Heart right ventricle (tissue), 16 donors: ENCODE results near the gene VWCE. TPM values are rescaled to one million over a fixed set of nuclear protein-coding genes. Genes with fewer than 3 reads are reported as not detected.

ENCODE experiments used
- ATAC-seq, 8 donors: fragments of 200-7000 bp; cut with Tn5 transposase; one replicate each; pipeline ENCODE4 v1.9.1; 2020; ENCODE audit warnings: mild to moderate bottlenecking in 8 of 8, moderate library complexity in 8 of 8, moderate number of reproducible peaks in 1 of 8
- DNase-seq, 2 donors: peaks; one replicate each; pipeline ENCODE4 v3.0.0-alpha.2; 2020
- H3K27ac ChIP-seq, 10 donors: fragments of 200-600 bp; sonication (generic) in 2 of 10; one replicate each; pipeline versions ENCODE4 v1.5.0 to v1.8.0; 2020 to 2022; ENCODE audit warnings: mild to moderate bottlenecking in 3 of 10
- H3K27me3 ChIP-seq, 7 donors: fragments of 200-600 bp; one replicate each; pipeline ENCODE4 v1.8.0; 2021 to 2022; ENCODE audit warnings: mild to moderate bottlenecking in 2 of 7
- H3K36me3 ChIP-seq, 9 donors: fragments of 200-600 bp; sonication (generic) in 1 of 9; one replicate each; pipeline versions ENCODE4 v1.5.0 to v1.8.0; 2020 to 2022; ENCODE audit warnings: mild to moderate bottlenecking in 2 of 9
- H3K4me1 ChIP-seq, 9 donors: fragments of 200-600 bp; sonication (generic) in 1 of 9; one replicate each; pipeline versions ENCODE4 v1.5.0 to v1.8.0; 2020 to 2022; ENCODE audit warnings: mild to moderate bottlenecking in 4 of 9
- H3K4me3 ChIP-seq, 10 donors: fragments of 200-600 bp; sonication (generic) in 2 of 10; one replicate each; pipeline versions ENCODE4 v1.5.0 to v1.8.0; 2020 to 2022; ENCODE audit warnings: mild to moderate bottlenecking in 7 of 10, moderate library complexity in 2 of 10
- H3K9me3 ChIP-seq, 11 donors: fragments of 200-600 bp in 10 of 11; sonication (generic) in 2 of 11; one replicate each; pipeline versions ENCODE4 v1.5.0 to v1.8.0; 2013 to 2022; ENCODE audit warnings: mild to moderate bottlenecking in 2 of 11, control low read depth in 1 of 11, moderate library complexity in 1 of 11
- CTCF ChIP-seq, 9 donors: fragments of 200-600 bp; sonication (generic) in 2 of 9; IDR thresholded peaks; one replicate each; pipeline versions ENCODE4 v1.5.0 to v1.8.0; 2021 to 2022; ENCODE audit warnings: antibody characterized with exemption in 9 of 9, mild to moderate bottlenecking in 5 of 9, moderate library complexity in 1 of 9
- WGBS, 2 donors: extraction: QIAGEN DNeasy Blood & Tissue Kit; methylation state at CpG; one replicate each; pipeline ENCODE4 v1.1.7; 2013; ENCODE audit warnings: inconsistent platforms in 1 of 2; 5-methylcytosine and 5-hydroxymethylcytosine counted together
- intact Hi-C, 10 donors: fragments of 100-400 bp; cut with DNase I; formaldehyde crosslinking; loops; one replicate each; pipeline versions ENCODE4 v1.11.1 to v1.14.2; 2022
- polyA plus RNA-seq, 2 donors: library from polyadenylated mRNA; stranded (reverse); fragments of 200-250 nt; gene quantifications; one replicate each; pipeline ENCODE4 v1.2.3, GENCODE V29; 2013
- total RNA-seq, 10 donors: library from RNA; stranded (reverse); fragmentation: NEBNext Ultra II Directional in 3 of 10; extraction: Animal tissue kit (Norgen Biotek cat#: 25700) in 3 of 10; gene quantifications; one replicate each; pipeline versions ENCODE4 v1.2.1 to v1.2.4, GENCODE V29; 2021 to 2023
- donor health status: Arrhythmogenic right ventricular cardiomyopathy.
- donor health status: ischemic (EF 13 %, LVEDD 7.1; RV severe dilation, severe dysfunction).
- donor health status: healthy with polysubstance abuse.
- donor health status: DM: no; HTN: yes; CAD: no.
- donor health status: DM: no; HTN: no; CAD: no.
- donor health status: ischemic (EF 25% LVEDD 6.9; RV normal size, moderate dysfunction).
- donor health status: ischemic (EF 25% LVEDD 5.7; RV mildly dilated, moderate dysfunction).
- donor health status: healthy.
- donor health status: DM: yes; HTN: yes; CAD: no.
- donor health status: Ischemic cardiomyopathy.
- donor health status: ischemic (EF 35%, LVEDD 5.7; RV mildly dilated, moderate dysfunction).
- donor health status: nonischemic (EF 11% LVEDD 7.7; RV severe dilation, severe dysfunction).
- donor health status: DM: yes; HTN: yes; CAD: no.
- donor health status: PGD.
- donor health status: ischemic (EF 29% LVEDD 5.4; RV normal size, mild dysfunction).
- donor health status: nonischemic (EF 23%, LVEDD 6.1; RV moderate dilation, normal function).

VWCE gene
- total and polyA plus RNA-seq, 12 donors, result 0.42 to 2.2 (median 0.89) TPM

- Histone ChIP-seq H3K9me3 (no peaks in the 10 kb centered on the region), H3K36me3 (peaks cover 0 to 7% (median 0%) of the 10 kb centered on the region in 9 donors), H3K27me3 (no peaks in the 10 kb centered on the region), H3K4me3 (no peak overlapping the region), H3K27ac (no peak overlapping the region), H3K4me1 (no peaks in the 10 kb centered on the region)
- intact Hi-C loops, result no loop called here
- ATAC-seq, result no peak
- no peak for DNase-seq
- WGBS, 2 donors, result 87 to 90% methylated on average over 14 of the region's 14 CpGs
- TF ChIP-seq CTCF (IDR thresholded peaks at IDR 0.05), result no peak
These were observed 17.7 kb downstream of the VWCE start for GRCh38 chr11:61277186-61278000.

DNA sequence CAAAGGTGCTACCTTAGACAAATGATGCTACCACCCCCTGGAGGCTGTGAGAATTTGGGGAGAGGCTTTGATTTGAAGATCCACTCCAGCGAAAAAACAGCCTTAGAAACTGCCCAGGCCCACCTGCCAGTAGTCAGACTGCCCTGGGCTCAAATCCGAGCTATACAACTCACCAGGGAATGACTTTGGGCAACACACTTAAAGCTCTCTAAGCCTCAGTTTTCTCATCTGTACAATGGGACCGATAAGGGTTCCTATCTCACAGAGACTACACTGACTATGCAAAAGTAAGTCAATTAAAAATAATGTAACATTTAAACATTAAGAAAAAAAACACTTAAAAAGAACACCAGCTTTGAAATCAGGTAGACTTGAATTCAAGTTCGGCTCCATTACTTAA lies 19.9 kb downstream of the VWCE start:
- Histone ChIP-seq H3K27me3 (no peaks in the 10 kb centered on the region), H3K27ac (no peak overlapping the region), H3K4me1 (no peaks in the 10 kb centered on the region), H3K9me3 (no peaks in the 10 kb centered on the region), H3K4me3 (no peak overlapping the region), H3K36me3 (peaks cover 0 to 3% (median 0%) of the 10 kb centered on the region in 9 donors)
- intact Hi-C loops, result no loop called here
- WGBS, 2 donors, result 93 to 95% methylated on average over 4 of the region's 4 CpGs
- ATAC-seq (no peak), DNase-seq (no peak)
- no peak for TF ChIP-seq CTCF (IDR thresholded peaks at IDR 0.05)

DNA sequence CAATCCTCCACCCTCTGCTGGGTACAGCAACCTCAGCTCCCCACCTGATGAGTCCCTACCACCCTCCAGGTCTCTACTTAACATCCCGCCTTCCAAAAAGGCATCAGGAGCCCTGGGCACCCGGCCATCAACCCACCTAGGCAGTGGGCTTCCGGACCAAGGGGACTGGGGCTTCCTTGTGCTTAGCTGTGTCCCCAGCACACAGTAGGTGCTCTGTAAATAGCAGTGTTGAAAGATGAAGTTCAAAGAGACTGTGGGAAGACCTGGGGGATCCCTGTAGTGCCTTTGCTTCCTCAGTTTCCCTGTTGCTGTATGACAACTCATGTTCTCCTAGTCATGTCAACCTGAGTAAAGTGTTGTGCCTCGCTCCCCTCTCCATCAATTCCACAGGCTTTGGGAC lies 21.0 kb downstream of the VWCE start:
- Histone ChIP-seq H3K27me3 (no peaks in the 10 kb centered on the region), H3K9me3 (no peaks in the 10 kb centered on the region), H3K4me3 (no peak overlapping the region), H3K27ac (no peak overlapping the region), H3K36me3 (peaks cover 0 to 3% (median 0%) of the 10 kb centered on the region in 9 donors), H3K4me1 (no peaks in the 10 kb centered on the region)
- DNase-seq, result no peak
- TF ChIP-seq CTCF (IDR thresholded peaks at IDR 0.05), result no peak
- 94% methylated on average over 4 of the region's 4 CpGs for WGBS, 2 donors
- ATAC-seq, result peak in 1 of 8 donors; percentile 18
- intact Hi-C loops, result no loop called here

GRCh38 chr11:61273178-61274078 lies 21.7 kb downstream of the VWCE start:
- WGBS, 2 donors, result 75 to 79% methylated on average over 16 of the region's 16 CpGs
- Histone ChIP-seq H3K36me3 (peaks cover 0 to 3% (median 0%) of the 10 kb centered on the region in 9 donors), H3K4me3 (no peak overlapping the region), H3K27ac (no peak overlapping the region), H3K4me1 (no peaks in the 10 kb centered on the region), H3K27me3 (no peaks in the 10 kb centered on the region), H3K9me3 (no peaks in the 10 kb centered on the region)
- TF ChIP-seq CTCF (IDR thresholded peaks at IDR 0.05), result no peak
- ATAC-seq (peak in 3 of 8 donors; percentile 8 to 51 (median 23)), DNase-seq (no peak)
- intact Hi-C loops, result no loop called here
